Lung microvascular endothelial cell (primary cell): ENCODE measurements around the gene CCDC66. TPM values are rescaled to one million over a fixed set of nuclear protein-coding genes. Genes with fewer than 3 reads are reported as not detected.
A peak's percentile ranks its signal among the peaks of the same experiment; 100 is the strongest.
"Not testable (repeated sequence)": the region's sequence is repeated elsewhere in the genome, so short reads cannot be mapped to it uniquely, and the experiment has no call there.

ENCODE experiments used
- DNase-seq, 2 donors: peaks; one replicate each; pipeline versions ENCODE4 v3.0.0 to v3.0.0-alpha.2; 2010; ENCODE audit warnings: low read depth in 2 of 2
- total RNA-seq: library from RNA; depleted of rRNA; stranded (reverse); fragments of >200 nt; gene quantifications from 2 replicates; pipeline ENCODE4 v1.2.1, GENCODE V29; 2014

The CCDC66 gene
- 6.3 and 14.3 TPM in 2 replicates for total RNA-seq

DNA sequence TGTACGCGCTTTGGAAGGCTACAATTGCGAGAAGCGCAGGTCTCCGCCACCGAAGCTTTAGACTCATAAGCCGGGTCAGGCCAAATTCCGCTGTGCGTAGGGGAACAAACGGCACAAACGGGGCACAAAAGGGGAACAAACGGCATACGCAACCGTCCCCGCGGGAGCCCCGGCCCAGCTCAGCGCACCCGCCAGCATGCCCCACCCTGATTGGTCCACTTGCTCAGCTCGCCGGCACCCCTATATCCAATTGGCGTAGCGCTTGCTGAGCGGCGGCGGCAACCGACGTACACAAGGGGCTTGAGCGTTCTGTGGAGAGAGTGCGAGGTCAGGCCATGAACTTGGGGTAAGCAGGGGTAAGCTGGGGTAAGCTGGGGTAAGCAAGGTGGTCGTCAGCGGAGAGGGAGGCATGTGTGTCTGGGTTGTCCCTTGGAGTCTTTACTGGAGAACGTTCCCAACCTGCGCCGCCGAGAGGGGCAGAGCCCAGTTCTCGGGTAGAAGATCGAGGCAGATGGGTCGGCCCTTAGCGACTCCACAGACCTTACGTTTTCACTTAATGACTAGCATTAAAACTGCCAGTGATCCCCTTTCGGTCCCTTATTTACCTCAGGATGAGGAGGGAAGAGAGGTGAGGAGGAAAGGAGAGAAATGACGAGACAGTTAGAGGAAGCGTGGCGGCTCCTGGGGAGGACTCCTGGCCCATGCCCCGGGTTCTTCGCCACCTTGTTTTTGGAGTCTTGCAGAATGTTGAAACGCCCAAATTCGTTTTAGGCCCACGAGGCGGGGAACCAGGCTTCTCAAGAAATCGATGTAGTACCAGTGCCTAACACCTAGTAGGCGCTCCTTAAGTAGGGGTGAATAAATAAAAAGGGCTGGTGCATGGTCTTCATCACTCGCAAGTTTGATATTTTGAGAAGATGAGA, at the start of gene CCDC66:
CCDC66 (plus strand) TSS at position 268 of the 923 bp plus-strand sequence; CDS start at position 336, 68 bp downstream.
- DNase-seq: peak; percentile 96

DNA sequence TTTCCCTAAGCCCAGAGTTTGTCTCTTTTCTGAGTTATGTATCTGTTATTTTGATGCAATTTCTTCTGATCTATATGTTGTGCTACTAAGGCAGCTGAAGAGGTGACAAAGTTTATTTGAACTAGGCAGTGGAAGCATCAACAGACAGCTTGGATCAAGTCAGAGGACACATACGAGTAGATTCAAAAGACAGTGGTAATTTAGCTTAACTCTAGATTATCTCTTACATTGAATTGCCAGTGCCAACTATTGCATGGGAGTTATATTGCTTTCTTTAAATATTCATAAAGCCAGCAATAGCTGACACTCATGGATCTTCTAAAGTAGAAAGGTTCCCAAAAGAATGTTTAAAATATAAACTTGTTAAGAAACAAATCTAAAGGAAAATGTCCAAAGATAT, 37.3 kb upstream of the CCDC66 start:
- DNase-seq: no peak

DNA sequence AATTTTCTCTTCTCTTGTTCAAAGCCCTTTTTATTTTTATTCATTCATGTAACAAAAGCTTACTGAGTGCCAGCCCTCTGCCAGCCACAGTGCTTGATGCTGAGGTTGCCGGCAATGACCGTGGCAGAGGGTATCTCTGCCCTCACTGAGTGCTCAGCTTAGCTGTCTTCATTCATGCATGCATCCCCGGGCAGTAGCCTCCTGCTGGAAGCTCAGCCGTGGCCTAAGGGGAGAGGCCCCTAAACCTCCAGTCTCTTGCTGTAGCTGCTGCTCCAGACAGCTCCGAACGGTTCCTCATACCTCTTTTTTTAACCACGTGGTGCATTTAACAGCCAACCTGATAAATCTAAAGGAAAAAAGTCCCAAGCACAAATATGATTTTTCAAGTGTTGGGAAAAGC, 34.6 kb upstream of the CCDC66 start:
- DNase-seq: no peak

DNA sequence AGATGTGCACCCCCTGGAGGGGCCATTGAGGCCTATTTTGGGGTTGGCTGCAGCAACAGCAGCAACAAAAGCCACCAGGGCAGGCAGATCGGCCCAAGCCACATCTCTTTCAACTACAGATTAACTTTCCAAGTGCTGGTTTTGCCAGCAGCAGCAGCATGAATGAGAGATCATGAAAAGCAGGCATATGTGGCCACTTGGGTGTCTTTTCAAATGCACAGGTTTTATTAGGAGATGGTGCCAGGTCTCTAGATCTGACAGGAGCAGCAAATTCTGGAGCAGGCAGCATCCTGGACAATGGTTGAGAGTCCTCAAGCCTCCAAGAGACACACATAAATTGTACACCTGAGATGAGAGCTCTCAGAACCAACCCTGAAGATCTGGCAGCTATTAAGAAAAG, 31.7 kb upstream of the CCDC66 start:
- no peak for DNase-seq

DNA sequence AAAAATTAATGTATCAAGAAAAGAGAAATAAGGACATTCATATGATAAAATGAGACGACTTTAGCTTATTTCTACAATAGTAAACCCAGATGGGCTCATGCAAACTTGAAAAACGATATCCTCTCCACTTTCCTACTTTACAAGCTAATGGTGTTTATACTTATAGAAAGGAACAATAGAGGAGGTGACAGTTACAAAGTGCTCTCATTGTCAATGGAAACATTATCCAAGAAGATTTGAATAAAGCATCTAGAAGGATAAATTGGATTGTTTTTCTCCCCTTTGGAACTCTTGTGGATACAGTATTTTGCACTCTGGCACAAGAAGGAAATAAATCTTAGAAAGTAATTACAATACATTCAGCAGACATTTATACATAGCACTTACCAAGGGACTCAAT, 20.2 kb upstream of the CCDC66 start:
- no peak for DNase-seq

DNA sequence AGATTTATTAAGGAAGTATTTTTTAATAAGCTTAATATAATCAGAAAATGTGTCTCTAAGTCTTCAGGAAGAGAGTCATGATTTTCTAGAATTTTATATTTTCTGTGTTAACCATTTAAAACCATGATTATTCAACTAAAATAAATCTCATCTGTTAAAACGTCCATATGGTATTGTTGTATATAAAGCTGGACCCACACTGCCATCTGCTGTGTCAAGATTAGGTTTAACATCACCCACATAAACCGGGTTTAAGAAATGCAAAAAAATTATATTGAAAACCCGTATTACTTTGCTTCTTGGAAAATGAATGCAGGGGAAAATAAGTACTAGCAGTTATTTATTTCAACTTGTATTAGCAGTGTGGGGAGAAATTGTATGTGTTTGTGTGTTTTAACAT, 9.5 kb upstream of the CCDC66 start:
- peak; percentile 1 to 29 for DNase-seq

DNA sequence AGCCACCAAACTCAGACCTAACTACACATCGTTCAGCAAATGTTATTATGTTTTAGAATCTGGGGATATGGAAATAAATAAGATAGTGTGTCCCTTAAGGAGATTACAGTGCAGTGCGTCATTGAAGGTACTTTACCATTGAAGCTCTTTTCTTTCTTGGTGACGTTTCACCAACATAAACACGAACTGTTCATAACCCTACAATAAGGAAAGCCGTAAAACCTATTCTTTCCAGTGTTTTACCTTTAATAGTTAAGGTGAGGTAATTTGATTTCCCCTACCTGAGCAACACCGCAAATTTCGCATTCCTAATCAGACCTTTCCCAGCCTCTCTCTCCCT, 826 bp downstream of the CCDC66 start:
- no peak for DNase-seq

DNA sequence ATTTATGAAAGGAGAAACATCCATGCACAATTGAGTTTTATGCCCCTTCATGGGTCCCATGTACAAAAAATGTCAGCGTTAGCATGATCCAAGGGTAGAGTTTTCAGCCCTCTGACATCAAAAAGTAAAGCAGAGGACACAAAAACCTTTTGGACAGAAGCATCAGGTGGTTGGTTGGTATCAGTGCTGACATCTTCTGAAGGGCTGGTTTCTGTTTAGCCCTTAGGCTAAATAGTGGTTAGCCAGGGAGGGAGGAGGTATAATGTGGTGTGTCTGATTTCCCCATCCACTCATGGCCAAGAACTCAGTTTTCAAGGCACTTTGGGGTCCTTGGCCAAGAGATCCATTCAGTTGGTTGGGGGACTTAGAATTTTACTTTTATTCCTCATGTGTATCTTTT, 16.5 kb downstream of the CCDC66 start:
- DNase-seq: no peak

DNA sequence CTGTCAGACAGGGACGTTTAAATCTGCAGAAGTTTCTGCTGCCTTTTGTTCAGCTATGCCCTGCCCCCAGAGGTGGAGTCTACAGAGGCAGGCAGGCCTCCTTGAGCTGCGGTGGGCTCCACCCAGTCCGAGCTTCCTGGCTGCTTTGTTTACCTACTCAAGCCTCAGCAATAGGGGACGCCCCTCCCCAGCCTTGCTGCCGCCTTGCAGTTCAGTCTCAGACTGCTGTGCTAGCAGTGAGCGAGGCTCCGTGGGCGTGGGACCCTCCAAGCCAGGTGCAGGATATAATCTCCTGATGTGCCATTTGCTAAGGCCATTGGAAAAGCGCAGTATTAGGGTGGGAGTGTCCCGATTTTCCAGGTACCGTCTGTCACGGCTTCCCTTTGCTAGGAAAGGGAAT, 25.0 kb downstream of the CCDC66 start:
- not testable (repeated sequence) for DNase-seq

DNA sequence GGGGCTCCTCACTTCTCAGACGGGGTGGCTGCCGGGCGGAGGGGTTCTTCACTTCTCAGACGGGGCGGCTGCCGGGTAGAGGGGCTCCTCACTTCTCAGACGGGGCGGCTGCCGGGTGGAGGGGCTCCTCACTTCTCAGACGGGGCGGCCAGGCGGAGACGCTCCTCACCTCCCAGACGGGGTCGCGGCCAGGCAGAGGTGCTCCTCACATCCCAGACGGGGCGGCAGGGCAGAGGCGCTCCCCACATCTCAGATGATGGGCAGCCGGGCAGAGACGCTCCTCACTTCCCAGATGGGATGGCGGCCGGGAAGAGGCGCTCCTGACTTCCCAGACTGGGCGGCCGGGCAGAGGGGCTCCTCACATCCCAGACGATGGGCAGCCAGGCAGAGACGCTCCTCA, 27.3 kb downstream of the CCDC66 start:
- DNase-seq: not testable (repeated sequence)

DNA sequence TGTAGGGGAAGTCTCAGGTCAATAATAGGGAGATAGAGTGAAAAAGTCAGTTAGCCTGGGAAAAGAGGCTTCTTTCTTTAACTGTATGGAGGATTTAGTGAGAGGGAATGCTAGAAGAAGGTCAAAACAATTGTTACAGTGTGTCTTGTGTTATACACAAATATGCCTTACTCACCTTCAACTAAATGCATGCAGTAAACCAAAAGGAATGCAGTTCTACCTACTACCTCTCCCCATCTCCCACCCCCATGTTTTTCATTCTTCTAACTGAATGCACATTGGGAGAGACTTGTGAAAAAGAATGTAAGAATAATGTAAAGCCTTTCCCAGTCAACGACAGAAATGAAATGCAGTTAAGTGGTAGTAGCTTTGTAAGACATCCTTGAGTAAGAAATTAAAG, 33.8 kb downstream of the CCDC66 start:
- DNase-seq: no peak

DNA sequence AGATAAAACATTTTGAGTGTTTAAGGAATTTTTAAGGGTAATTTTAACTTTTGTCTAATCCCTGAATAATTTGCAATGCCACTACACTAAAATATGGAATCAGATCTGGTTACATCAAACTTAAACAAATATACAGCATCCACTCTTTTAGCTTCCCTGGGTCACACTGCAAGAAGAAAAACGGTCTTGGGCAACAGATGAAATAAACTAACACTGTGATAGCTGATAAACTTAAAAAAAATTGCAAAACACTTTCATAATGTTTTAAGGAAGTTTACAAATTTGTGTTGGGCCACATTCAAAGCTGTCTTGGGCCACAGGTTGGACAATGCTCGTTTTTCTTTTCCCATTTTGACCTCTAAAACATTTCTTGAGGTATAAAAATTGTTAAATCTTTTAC, 34.3 kb downstream of the CCDC66 start:
- DNase-seq: no peak

DNA sequence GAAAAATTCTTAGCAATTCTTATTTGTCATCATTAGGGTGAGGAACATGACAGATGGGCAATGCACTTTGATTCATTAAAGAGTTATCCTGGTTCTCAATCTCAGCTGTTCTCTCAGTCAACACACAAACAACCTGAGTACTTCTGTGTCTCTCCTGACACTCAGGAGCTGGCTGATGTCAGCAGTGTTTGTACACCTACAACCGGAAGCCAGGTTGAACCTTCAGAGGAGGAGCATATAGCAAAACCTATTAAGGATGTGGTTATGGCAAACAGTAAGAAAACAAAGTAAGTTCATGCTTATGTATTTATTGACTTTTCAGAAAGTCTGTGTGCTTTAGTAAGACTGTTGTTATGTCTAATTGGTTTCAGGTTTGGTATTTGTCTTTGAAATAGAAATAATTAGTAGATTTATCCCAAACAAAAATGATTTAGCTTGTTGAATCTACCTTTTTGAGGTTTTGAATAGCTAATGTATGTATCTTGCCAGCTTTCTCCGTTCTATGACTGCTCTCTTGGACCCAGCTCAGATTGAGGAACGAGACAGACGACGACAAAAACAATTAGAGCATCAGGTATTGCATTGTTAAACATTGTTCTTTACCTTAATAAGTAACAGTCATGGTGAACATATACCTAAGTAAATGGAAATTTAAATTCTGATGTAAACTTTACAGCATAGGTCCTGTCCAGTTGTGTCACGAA, 36.6 kb downstream of the CCDC66 start:
- no peak for DNase-seq

DNA sequence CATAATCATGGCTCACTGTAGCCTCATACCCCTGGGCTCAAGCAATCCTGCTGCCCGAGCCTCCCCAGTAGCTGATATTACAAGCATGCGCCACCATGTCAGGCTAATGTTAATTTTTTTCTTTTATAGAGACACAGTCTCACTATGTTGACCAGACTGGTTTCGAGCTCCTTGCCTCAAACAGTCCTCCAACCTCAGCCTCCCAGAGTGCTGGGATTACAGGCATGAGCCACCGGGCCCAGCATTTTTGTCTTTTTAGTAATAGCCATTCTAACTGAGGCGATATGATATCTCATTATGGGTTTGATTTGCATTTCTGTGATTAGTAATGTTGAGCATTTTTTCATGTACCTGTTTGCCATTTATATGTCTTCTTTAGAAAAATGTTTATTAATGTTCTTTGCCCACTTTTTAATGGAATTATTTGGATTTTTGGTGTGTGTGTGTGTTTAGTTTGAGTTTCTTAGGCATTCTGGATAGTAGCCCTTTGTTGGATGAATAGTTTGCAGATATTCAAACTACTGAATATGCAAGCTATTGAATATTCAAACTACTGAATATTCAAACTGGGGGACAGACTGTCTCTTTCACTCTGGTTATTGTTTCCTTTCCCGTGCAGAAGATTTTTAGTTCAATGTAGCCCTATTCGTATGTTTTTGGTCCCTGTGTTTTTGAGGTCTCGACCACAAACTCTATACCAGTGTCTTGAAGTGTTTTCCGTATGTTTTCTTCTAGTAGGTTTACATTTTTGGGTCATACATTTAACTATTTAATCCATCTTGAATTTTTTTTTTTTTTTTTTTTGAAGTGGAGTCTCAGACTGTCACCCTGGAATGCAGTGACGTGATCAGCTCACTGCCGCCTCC, 39.2 kb downstream of the CCDC66 start:
- DNase-seq: no peak

DNA sequence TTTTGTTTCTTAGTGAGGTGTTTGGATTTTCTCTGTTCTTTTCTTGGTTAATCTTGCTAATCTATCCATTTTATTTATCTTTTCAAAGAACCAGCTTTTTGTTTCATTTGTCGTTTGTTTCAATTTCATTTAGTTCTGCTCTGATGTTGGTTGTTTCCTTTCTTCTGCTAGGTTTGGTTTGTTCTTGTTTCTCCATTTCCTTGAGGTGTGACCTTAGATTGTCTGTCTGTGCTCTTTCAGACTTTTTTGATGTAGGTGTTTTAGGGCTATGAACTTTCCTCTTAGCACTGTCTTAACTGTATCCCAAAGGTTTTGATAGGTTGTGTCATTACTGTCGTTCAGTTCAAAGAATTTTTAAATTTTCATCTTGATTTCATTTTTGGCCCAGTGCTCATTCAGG, 51.5 kb downstream of the CCDC66 start:
- DNase-seq: not testable (repeated sequence)

DNA sequence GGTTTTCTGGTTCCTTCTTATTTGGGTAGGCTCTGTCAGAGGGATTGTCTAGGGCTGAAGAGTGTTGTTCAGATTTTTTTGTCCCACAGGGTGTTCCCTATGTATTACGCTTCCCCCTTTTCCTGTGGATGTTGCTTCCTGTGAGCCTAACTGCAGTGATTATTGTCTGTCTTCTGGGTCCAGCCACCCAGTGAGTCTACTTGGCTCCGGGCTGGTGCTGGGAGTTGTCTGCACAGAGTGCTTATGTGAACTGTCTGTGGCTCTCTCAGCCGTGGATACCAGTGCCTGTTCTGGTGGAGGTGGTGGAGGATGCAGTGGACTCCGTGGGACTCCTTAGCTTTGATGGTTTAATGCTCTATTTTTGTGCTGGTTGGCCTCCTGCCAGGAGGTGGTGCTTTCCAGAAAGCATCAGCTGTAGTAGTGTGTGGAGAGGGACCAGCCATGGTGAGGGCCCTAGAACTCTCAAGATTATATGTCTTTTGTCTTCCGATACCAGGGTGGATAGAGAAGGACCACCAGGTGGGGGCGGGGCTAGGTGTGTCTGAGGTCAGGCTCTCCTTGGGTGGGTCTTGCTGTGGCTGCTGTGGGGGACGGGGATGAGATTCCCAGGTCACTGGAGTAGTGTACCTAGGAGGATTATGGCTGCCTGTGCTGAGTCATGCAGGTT, 53.8 kb downstream of the CCDC66 start:
- peak; percentile 31 to 38 for DNase-seq

DNA sequence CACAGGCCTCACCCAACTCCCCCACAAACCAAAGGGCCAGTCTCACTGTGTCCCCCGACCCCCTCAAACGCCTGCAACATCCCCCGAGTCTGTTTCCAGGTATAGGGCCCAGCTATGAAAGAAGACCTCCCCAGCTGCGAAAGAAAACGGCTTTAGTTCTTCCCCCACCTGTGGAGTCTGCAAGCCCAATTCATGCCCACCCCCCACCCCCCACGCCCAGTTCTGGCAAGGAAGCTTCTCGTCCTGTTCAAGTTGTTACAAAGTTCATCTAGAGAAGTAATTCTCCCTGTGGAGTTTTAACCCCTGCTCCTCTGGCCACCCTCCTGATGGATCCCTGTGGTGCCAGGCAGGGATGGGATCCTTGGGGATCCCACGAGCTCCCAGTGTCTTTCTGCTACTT, 54.4 kb downstream of the CCDC66 start:
- no peak for DNase-seq

DNA sequence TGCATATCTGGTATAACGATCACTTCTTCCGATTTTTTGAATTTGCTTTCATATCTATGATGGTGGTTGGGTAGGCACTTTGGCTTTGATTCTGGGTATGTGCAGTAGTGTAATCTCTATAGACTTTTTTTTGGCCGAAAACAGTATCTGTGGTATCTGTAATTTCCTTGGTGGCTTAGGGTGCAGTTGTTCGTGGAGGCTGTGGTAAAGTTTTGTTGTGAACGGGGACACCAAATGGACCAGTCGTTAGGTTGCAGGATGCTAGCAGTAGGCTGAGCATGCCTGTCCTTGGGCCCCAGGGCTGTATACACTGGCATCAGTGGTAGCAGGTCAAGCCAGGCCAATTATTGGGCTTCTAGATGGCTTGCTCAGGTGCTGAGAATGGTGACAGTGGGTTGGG, 55.2 kb downstream of the CCDC66 start:
- DNase-seq: no peak

DNA sequence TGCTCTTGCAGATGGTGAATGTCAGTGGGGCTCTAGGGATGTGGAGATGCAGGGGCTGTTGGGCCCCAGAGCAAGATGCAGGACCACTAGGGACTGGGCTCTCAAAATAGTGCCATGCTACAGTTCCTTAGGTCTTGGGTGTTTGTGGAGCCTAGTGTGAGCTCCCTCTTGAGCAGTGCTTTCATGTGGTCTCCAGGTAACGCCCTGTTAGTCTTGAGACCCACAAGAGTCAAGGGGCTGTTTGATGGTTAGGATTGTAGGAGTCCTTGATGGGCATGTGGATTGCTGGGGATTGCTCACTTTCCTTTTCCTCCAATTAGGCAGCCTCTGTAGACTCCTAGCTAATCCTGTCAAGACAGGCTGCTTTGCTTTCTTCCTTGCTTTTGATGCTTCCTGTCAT, 56.0 kb downstream of the CCDC66 start:
- no peak for DNase-seq

DNA sequence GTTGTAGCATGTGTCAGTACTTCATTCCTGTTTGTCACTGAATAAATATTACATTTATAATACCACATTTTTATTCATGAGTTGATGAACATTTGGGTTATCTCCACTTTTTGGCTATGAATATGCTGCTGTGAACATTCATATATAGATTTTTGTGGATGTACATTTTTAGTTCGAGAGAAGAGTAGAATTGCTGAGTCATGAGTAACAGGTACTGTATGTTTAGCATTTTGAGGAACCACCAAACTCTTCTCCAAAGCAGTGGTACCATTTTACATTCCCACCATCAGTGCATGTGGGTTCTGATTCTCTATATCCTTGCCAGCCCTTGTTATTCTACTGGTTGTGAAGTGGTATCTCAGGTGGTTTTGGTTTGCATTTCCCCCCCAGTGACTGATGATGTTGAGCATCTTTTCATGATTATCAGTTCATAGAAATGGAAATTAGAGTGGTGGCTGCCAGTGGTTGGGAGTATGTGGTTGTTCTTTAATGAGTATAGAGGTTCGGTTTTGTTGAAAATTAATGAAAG, 59.6 kb downstream of the CCDC66 start:
- no peak for DNase-seq

DNA sequence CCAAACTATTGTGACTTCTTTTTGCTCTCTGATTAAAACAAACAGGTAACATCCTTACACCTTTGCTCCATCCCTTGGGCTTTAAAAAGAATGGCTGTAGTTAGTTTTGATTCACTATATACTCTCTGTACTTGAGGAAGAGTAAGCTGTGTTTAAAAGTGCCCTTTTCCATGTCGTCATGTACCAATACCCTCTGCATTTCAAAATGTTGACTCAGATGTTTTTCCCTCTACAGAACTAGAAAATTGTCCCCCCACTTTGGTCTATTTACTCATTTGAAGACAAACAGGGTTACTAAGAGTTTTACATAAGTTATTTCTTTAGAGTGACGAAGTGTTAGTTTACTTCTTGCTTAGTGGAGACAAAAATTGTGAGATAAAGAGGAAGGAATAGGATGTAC, 63.4 kb downstream of the CCDC66 start:
- DNase-seq: no peak
